ENCODE results near the gene PRIMA1.

PRIMA1 gene

GRCh38 chr14:93674343-93674742, 113.9 kb downstream of the PRIMA1 start:
- DNase-seq (ENCODE audit: low spot score) = no peak

GRCh38 chr14:93669632-93670031, 118.7 kb downstream of the PRIMA1 start:
- DNase-seq (ENCODE audit: low spot score) = no peak

Measured in cerebellar cortex (tissue), 1 donor.